DMS53 treated with DMSO at 0.1 percent for 48 hours (cell line): ENCODE measurements around the gene OR2AP1.
"Not testable (repeated sequence)": the region's sequence is repeated elsewhere in the genome, so short reads cannot be mapped to it uniquely, and the experiment has no call there.

Source experiments
- DNase-seq: peaks from one replicate; lab custom pipeline; 2025; ENCODE audit not compliant: unreplicated experiment; lab: John Stamatoyannopoulos, UW

The OR2AP1 gene

DNA sequence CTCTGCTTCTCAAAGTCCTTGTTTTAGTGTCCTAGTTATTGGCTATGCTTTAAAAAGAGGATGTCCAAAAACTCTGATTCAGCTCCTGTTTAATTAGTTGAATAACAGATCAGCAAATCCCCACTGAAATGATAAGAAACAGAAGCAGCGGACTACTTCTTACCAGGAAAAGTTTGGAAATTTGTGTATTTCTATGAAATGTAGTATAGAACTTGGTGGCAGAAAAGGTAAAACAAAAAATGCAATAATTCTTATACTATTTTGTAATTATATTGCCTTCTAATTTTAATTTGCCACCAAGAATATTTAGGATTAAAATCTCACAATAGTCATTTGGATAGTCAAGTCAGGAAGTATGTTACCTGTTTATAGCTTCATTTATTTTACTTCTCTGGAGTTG lies at the start of gene OR2AP1:
TSS of gene OR2AP1 (plus strand) at position 301 of the 400 bp plus-strand sequence. CDS start 1,947 bp downstream, outside the sequence.
- DNase-seq: no peak

DNA sequence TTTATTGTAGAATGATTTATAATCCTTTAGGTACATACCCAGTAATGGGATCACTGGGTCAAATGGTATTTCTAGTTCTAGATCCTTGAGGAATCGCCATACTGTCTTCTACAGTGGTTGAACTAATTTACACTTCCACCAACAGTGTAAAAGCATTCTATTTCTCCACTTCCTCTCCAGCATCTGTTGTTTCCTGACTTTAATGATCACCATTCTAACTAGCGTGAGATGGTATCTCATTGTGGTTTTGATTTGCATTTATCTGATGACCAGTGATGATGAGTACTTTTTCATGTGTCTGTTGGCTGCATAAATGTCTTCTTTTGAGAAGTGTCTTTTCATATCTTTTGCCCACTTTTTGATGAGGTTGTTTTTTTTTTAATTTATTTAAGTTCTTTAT lies 24.0 kb upstream of the OR2AP1 start:
- not testable (repeated sequence) for DNase-seq

DNA sequence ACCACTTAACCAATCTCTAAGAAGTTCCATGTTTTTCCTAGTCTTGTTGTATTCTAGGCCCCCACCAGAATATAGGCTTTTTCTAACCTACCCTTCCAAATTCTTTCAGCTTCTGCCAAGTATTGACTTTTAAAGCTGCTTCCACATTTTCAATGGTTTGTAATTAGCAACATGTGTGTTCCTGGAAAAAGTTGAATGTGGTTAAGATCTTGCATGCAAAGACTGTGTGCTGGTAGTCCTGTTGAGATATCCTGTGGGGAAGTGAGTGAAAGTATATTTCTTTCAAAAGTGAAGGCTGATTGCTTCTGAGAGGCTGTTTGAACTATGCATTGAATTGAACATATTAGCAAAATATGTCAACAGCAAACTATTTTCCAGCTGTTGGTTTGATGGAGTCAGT lies 23.5 kb upstream of the OR2AP1 start:
- DNase-seq: no peak

DNA sequence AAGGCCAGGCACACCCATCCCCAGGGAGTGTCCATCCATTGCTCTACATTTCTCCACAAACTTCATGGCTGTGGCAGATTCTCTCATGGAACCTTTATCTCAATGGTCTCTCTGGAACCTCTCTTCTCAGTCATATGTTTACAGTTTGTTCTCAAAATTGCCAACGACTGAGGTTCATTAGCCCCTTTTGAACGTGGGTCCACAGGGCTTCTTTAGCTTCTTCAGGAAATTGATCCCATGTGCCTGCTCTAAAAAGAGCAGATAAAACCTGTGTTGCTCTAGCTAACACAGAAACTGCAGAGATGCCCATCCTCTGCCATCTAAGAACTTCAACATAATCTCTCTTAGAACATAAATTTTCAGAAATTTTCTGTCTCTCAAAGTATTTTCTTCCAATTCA lies 23.0 kb upstream of the OR2AP1 start, which contains the start of gene OR6C4:
TSS of gene OR6C4 (plus strand) at position 301 of the 400 bp plus-strand sequence. CDS start 1,625 bp downstream, outside the sequence.
- DNase-seq: no peak

DNA sequence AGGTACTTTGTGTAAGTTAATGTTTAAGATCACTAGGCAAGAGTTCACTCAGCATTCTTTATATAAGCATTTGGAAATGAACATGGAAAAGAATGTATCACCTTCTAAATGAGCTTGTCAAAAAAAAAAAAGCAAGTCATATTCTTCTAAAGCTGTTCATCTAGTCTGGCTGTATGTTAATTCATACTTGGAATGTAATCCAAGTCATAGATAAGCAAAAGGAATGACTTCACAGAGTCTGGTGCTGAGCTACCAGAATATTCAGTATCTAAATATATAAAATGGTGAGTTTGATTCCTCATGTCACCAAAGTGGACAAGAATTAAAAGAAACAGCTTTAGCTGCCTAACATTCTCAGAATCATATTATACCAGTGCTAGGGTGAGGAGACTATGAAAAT lies 18.0 kb upstream of the OR2AP1 start:
- no peak for DNase-seq

DNA sequence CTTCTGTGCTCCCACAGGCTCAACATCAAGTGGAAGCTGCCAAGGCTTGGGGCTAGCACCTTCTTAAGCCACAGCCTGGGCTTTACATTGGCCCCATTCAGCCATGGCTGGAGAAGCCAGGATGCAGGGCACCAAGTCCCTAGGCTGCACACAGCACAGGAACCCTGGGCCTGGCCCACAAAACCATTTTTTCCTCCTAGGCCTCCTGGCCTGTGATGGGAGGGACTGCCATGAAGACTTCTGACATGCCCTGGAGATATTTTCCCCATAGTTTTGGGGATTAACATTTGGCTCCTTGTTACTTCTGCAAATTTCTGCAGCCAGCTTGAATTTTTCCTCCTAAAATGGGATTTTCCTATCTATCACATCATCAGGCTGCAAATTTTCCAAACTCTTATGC lies 2.2 kb upstream of the OR2AP1 start:
- DNase-seq: not testable (repeated sequence)

DNA sequence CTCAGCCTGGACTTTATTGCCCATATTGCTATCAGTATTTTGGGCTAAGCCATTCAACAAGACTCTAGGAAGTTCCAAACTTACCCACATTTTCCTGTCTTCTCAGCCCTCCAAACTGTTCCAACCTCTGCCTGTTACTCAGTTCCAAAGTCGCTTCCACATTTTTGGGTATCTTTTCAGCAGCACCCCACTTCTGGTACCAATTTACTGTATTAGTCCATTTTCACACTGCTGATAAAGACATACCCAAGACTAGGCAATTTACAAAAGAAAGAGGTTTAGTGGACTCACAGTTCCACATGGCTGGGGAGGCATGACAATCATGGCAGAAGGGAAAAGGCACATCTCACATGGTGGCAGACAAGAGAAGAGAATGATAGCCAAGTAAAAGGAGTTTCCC lies 1.6 kb upstream of the OR2AP1 start:
- not testable (repeated sequence) for DNase-seq

DNA sequence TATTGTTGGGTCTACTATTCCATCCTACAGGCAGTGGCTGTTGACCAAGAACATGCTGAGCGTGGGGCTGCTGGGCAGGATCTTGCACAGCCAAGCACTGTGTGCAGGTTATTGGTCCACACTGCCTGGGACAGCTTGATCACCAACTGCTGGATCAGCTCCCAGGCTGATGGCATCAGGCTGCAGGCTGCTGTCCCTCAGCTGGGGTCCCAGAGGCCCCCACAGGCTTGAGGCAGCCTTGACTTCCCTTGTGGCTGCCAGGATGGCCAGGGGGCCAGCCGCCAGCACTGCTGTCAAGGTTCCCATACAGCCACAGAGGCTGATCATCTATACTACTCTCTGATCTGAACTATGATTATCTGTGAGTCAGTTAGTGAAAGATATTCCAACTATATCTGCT lies 9.8 kb downstream of the OR2AP1 start:
- DNase-seq: no peak

DNA sequence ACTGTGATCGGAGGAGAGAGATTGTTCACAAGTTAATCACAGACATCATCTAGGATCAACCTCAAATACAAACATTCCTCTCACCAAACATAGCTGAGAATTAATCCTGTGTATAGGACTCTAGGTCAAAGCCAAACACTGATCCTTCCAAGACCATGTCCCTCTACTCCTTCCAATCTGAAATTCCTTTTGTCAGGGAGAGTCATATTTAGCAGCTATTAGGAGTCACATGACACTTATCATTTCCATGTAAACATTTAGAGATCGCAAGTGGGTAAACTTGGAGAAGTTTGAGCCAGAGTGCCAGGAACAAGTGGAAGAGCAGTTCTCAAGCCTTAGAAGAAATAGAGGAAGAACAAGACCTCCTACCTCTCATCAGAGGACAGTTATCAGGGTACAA lies 13.5 kb downstream of the OR2AP1 start:
- DNase-seq: no peak

DNA sequence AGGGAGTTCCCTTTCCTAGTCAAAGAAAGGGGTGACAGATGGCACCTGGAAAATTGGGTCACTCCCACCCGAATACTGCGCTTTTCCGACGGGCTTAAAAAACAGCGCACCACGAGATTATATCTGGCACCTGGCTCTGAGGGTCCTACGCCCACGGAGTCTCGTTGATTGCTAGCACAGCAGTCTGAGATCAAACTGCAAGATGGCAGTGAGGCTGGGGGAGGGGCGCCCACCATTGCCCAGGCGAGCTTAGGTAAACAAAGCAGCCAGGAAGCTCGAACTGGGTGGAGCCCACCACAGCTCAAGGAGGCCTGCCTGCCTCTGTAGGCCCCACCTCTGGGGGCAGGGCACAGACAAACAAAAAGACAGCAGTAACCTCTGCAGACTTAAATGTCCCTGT lies 17.9 kb downstream of the OR2AP1 start:
- not testable (repeated sequence) for DNase-seq

DNA sequence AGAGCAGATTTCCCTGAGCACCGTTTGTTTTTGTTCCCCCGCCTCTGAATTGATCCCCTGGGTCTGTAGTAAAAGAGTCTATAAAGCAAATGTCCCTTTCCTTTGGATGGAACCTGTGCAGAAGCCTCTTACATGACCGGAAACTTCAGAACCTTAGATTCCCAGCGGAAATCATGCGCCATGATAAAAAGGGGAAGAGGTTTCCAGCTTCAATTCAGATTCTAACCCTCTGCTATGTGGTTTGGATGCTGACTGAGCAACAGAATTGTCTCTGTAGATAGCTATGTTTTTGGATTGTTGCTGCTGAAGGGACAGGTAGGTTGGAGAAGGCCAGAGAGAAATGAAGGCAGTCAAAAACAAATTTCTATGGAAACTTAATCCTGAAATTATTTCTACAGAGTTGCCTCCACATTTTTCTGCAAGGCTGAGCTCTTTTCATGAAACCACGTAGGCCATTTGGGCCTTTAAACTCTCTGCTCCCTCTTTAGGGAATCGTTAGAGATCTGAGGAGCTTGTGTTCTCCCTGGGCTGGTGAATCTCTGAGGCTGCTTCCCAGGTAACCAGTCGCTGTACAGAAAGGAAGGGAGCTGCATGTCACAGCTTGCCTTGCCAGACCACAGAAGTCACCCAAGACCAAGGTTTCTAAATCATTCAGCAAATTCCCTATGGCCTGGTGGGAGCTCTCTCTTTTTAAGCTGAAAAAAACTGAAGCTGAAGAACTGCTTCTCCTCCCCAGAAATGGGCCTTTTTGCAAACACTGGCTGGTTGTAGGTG lies 35.7 kb downstream of the OR2AP1 start:
- DNase-seq: no peak

DNA sequence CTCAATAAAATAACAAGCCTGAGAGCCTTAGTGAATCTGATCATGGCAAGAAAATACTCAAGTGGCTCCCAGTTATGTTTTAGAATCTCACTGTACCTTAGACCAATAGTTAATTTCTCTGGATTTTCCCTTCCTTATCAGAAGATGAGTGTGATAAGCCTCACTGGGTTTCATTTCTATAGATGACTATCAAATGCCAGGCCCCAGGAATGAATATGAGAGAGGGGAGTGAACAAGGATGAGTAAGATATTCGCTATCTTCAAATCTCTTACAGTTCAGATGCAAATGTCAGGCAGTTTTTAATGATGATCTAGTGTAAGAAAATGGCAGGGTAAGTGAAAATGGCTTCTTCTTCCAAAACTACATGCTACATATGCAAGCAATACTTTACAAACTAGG lies 38.3 kb downstream of the OR2AP1 start:
- no peak for DNase-seq

DNA sequence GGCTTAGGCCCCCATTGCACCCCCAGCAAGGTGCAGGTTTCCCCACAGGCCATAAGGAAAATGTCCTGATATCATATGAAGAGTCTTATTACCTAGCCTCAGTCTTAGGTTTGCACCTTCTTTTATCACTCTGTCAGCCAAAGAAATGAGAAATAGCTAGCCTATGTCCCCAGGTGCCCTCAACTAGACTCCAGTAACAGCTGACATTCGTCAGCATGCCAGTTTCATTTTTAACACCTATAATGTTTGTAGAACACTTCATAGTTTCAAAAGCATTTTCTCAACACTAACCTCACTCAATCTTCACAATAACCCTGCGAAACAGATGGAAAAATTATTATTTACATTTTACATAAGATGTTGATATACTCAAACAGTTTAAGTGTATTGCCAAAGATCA lies 40.4 kb downstream of the OR2AP1 start:
- DNase-seq: no peak

DNA sequence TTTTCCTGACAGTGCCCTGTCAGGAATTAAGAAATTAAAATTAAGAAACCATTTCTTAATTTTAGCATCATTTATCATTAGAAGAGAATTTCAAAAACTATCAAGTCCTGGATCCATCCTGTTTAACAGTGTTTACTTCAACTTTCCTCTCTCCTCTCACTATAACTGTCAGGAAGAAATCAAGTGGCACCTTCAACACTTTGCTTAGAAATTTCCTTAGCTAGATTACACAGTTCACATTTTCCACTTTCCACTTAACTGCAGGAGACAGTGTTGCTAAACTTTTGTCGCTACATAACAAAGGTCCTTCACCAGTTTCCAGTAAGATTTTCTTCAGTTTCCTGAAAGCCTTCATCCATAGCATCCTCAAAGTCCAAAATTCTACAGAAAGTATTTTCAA lies 42.5 kb downstream of the OR2AP1 start:
- DNase-seq: no peak

DNA sequence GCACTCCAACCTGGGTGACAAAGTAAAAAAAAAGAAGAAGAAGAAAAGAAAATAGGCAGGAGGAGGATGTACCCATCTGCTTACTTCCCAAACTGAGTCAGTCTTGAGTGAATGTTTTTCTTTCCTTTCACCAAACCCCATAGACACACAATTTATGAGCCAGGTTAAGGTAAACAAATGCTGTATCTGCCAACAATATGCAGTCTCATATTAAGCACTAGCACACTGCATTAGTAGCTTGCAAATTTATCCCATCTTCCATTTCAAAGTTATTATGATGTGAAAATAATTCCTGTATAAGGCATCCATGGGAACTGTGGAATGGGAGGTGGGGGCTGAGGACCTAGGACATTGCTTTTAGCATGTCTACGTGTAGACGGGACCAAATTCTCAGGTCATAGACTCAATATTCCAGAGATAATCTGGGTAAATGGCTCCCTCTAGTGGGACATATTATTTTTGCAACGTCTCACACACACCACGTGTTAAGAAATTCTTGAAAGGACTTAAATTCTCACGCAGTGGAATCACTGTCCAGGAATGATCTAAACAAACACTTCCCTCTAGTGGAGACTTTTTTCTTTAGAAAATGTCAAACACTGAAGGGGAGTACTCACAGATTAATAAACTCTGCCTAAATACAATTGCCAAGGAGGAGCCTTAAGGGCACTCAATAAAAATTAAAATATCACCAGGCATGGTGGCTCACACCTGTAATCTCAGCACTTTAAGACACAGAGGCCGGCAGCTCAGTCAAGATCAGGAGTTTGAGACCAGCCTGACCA lies 47.3 kb downstream of the OR2AP1 start:
- peak; percentile 86 for DNase-seq

DNA sequence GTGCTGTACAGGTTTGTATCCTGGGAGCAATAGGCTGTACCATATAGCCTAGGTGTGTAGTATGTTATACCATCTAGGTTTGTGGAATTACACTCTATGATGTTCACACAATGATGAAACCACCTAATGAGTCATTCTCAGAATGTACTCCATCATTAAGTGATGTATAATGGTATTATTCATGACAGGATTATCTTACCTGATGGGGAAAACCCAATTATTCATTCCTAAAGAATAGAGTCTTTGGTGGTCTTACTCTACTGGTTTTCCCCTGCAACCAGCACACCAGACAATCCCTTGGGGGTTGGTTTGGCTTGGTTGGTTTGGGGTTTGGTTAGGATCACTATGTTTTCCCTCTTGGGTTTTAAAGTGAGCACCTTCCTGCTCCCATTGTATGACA lies 51.8 kb downstream of the OR2AP1 start:
- no peak for DNase-seq
